ENCODE measurements around the gene STX1A.

DNA sequence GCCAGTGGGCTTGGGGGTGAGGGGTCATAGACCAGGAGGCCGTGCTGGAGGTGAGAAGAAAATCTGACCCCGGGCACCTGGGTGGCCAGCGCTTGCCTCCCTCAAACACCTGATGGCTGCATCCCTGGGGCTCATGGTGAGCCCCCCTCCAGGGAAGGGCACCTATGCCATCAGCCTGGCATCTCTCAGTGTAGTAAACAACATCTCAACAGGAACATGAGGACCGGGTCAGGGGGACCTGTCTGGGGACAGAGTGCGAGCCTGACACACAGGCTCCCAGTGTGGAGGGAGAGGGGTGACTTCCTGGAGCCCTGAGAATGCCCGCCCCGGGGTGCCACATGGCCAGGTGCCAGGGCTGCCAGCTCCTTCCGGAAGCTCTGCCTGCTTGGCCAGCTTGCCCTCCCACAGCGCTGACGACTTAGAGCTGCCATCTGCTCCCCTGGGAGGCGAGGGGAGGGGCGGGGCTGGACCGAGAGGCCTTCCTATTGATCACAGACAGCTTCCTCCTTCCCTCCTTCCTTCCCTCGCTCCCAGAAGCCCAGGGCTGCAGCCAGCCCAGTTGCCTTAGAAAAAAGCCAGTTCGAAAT is 12.3 kb downstream of the STX1A start:
- TF ChIP-seq, protein P1, sequence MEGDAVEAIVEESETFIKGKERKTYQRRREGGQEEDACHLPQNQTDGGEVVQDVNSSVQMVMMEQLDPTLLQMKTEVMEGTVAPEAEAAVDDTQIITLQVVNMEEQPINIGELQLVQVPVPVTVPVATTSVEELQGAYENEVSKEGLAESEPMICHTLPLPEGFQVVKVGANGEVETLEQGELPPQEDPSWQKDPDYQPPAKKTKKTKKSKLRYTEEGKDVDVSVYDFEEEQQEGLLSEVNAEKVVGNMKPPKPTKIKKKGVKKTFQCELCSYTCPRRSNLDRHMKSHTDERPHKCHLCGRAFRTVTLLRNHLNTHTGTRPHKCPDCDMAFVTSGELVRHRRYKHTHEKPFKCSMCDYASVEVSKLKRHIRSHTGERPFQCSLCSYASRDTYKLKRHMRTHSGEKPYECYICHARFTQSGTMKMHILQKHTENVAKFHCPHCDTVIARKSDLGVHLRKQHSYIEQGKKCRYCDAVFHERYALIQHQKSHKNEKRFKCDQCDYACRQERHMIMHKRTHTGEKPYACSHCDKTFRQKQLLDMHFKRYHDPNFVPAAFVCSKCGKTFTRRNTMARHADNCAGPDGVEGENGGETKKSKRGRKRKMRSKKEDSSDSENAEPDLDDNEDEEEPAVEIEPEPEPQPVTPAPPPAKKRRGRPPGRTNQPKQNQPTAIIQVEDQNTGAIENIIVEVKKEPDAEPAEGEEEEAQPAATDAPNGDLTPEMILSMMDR (IDR thresholded peaks at IDR 0.05) = no peak
- TF ChIP-seq POLR2A (IDR thresholded peaks at IDR 0.05) = no peak
